A549 (cell line): ENCODE measurements around the gene CSNK1D. TPM values are rescaled to one million over a fixed set of nuclear protein-coding genes. Genes with fewer than 3 reads are reported as not detected.

Experiments
- ATAC-seq, 2 experiments: fragments of 200-7000 bp in 1 of 2; fragments of >200 bp in 1 of 2; cut with Nextera tagmentation in 1 of 2; cut with Tn5 transposase in 1 of 2; 3 replicates each; pipeline versions ENCODE4 v1.8.0 to v1.9.1; 2018 to 2020; ENCODE audit warnings: mild to moderate bottlenecking in 1 of 2, moderate library complexity in 1 of 2
- CTCF ChIA-PET: fragments of 300-600 bp; sonication (Branson Sonifier 250); formaldehyde crosslinking; extraction: SDS; loops from one replicate; lab custom pipeline; 2021; ENCODE audit warnings: antibody characterized with exemption, inconsistent platforms; lab: Yijun Ruan, JAX
- POLR2A ChIA-PET: fragments of 350-600 bp; formaldehyde crosslinking; extraction: SDS; loops from one replicate; lab custom pipeline; 2021; ENCODE audit warnings: antibody characterized with exemption, inconsistent platforms; lab: Yijun Ruan, JAX
- DNase-seq, 2 experiments: peaks; one replicate each; pipeline versions ENCODE4 v3.0.0 to v3.0.0-alpha.2; 2011 to 2016; ENCODE audit warnings: low read depth in 1 of 2, low spot score in 1 of 2
- FAIRE-seq: peaks from 2 replicates; lab custom pipeline; 2011; peaks lifted over from hg19 to GRCh38; lab: Jason Lieb, UNC
- H3K27ac ChIP-seq, 2 experiments: fragments of >200 bp; sonication (Bioruptor Twin); formaldehyde crosslinking; 3 replicates each; pipeline ENCODE4 v1.5.1; 2016 to 2017
- H3K4me1 ChIP-seq: fragments of >200 bp; sonication (Bioruptor Twin); formaldehyde crosslinking; 3 replicates; pipeline ENCODE4 v1.6.1; 2016
- H3K4me2 ChIP-seq: fragments of >200 bp; sonication (Bioruptor Twin); formaldehyde crosslinking; 3 replicates; pipeline ENCODE4 v1.6.1; 2016
- H3K4me3 ChIP-seq: fragments of >200 bp; sonication (Bioruptor Twin); formaldehyde crosslinking; 3 replicates; pipeline ENCODE4 v1.5.1; 2016
- H3K9me3 ChIP-seq: fragments of >200 bp; sonication (Bioruptor Twin); formaldehyde crosslinking; 3 replicates; pipeline ENCODE4 v1.6.1; 2016
- CBX2 ChIP-seq: fragments of 200-600 bp; sonication (generic); IDR thresholded peaks from 2 replicates; pipeline ENCODE4 v1.6.1; 2016; ENCODE audit warnings: low read depth, mild to moderate bottlenecking, borderline replicate concordance
- CBX8 ChIP-seq: fragments of 200-600 bp; sonication (generic); IDR thresholded peaks from 2 replicates; pipeline ENCODE4 v1.6.1; 2016
- E2F6 ChIP-seq: IDR thresholded peaks from 2 replicates; pipeline ENCODE4 v1.6.1; 2012; ENCODE audit warnings: low read depth, borderline replicate concordance
- EHF ChIP-seq: fragments of 250-450 bp; sonication (Bioruptor Pico); IDR thresholded peaks from 2 replicates; pipeline ENCODE4 v1.5.0; 2020; ENCODE audit warnings: mild to moderate bottlenecking
- ESRRA ChIP-seq: fragments of 150-350 bp; IDR thresholded peaks from 2 replicates; pipeline ENCODE4 v1.6.1; 2014; ENCODE audit warnings: mild to moderate bottlenecking, low read length, borderline replicate concordance
- FOSB ChIP-seq: fragments of 250-450 bp; sonication (Bioruptor Pico); IDR thresholded peaks from 2 replicates; pipeline ENCODE4 v1.5.0; 2020; ENCODE audit warnings: mild to moderate bottlenecking, moderate library complexity
- HDAC2 ChIP-seq: fragments of 200-600 bp; sonication (generic); IDR thresholded peaks from 2 replicates; pipeline ENCODE4 v1.6.1; 2016
- HES2 ChIP-seq: fragments of >200 bp; sonication (Bioruptor Twin); formaldehyde crosslinking; IDR thresholded peaks from 2 replicates; pipeline ENCODE4 v1.6.1; 2016
- HEYL ChIP-seq: fragments of 250-450 bp; sonication (Bioruptor Pico); IDR thresholded peaks from 2 replicates; pipeline ENCODE4 v1.8.0; 2021; ENCODE audit warnings: mild to moderate bottlenecking, moderate library complexity
- KDM1A ChIP-seq: fragments of 200-600 bp; sonication (generic); IDR thresholded peaks from 2 replicates; pipeline ENCODE4 v1.6.1; 2016; ENCODE audit warnings: low read depth, mild to moderate bottlenecking
- MAZ ChIP-seq: fragments of 150-350 bp; IDR thresholded peaks from 2 replicates; pipeline ENCODE4 v1.6.1; 2014; ENCODE audit warnings: antibody characterized with exemption, low read depth, low read length, borderline replicate concordance
- MYC ChIP-seq: IDR thresholded peaks from 2 replicates; pipeline ENCODE4 v1.6.1; 2012; ENCODE audit warnings: mild to moderate bottlenecking, inconsistent platforms, low read length, improper control_type of control experiment, borderline replicate concordance
- PBX3 ChIP-seq: IDR thresholded peaks from 2 replicates; pipeline ENCODE4 v1.6.1; 2012
- PHF8 ChIP-seq: fragments of 200-600 bp; sonication (generic); IDR thresholded peaks from 2 replicates; pipeline ENCODE4 v1.6.1; 2016; ENCODE audit warnings: low read depth, mild to moderate bottlenecking, antibody characterized with exemption, moderate library complexity, borderline replicate concordance
- REST ChIP-seq: fragments of 200-600 bp; sonication (generic); IDR thresholded peaks from 2 replicates; pipeline ENCODE4 v1.6.1; 2016; ENCODE audit warnings: antibody characterized with exemption, mild to moderate bottlenecking, moderate library complexity
- SMC3 ChIP-seq: fragments of >200 bp; sonication (Bioruptor Twin); formaldehyde crosslinking; IDR thresholded peaks from 3 replicates; pipeline ENCODE4 v1.6.1; 2018; ENCODE audit warnings: inconsistent platforms
- SREBF2 ChIP-seq: fragments of 450-650 bp; IDR thresholded peaks from 2 replicates; pipeline ENCODE4 v1.6.1; 2014; ENCODE audit warnings: mild to moderate bottlenecking, moderate library complexity
- TP53 ChIP-seq: fragments of 250-450 bp; sonication (Bioruptor Pico); IDR thresholded peaks from 2 replicates; pipeline ENCODE4 v1.5.0; 2021; ENCODE audit warnings: mild to moderate bottlenecking, moderate library complexity
- ZFP36 ChIP-seq: fragments of 450-650 bp; IDR thresholded peaks from 2 replicates; pipeline ENCODE4 v1.6.1; 2014; ENCODE audit warnings: borderline replicate concordance; ENCODE audit not compliant: partially characterized antibody
- ZNF302 ChIP-seq: fragments of 250-450 bp; sonication (Bioruptor Pico); IDR thresholded peaks from 2 replicates; pipeline ENCODE4 v1.9.0; 2021; ENCODE audit warnings: inconsistent platforms, mild to moderate bottlenecking, moderate library complexity
- WGBS: methylation state at CpG from one replicate; pipeline ENCODE4 v1.1.6; 2017; ENCODE audit errors: missing lambda C conversion rate; 5-methylcytosine and 5-hydroxymethylcytosine counted together
- polyA plus RNA-seq, 4 experiments: library from polyadenylated mRNA; depleted of rRNA in 3 of 4; stranded (reverse); fragments of >200 nt; fragmentation: RNase III in 1 of 4; extraction: RNeasy Plus Mini Kit Qiagen cat#74134 plus additional on column Dnase treatment in 1 of 4; gene quantifications; 2 replicates in 3 of 4; 3 replicates in 1 of 4; pipeline ENCODE4 v1.2.3, GENCODE V29; 2011 to 2017

The CSNK1D gene
- polyA plus RNA-seq, 2 of the 4 experiments (the other 2 are of a cell fraction) = 130 to 163 TPM

- 83% methylated on average over 12 of the region's 12 CpGs for WGBS
- no peaks in the 10 kb centered on the region for H3K9me3 ChIP-seq
- no peak overlapping the region; a peak in 1 of 6 replicates for H3K27ac ChIP-seq
- TF ChIP-seq FOSB (CRISPR knock-in tag) (no peak), PBX3 (no peak), EHF (CRISPR knock-in tag) (no peak), HDAC2 (no peak), ZNF302 (CRISPR knock-in tag) (no peak), SMC3 (no peak)
- FAIRE-seq (no peak), ATAC-seq (no peak), DNase-seq (no peak)
- H3K4me2 ChIP-seq = no peak overlapping the region
- no peak overlapping the region for H3K4me3 ChIP-seq
- CTCF ChIA-PET = interaction anchor here (1.2 kb wide), 1 partner anchor 43 kb away, joined by 3 read pairs; no protein-coding TSS in a partner anchor
- peaks cover 31% of the 10 kb centered on the region for H3K4me1 ChIP-seq
- POLR2A ChIA-PET = no interaction called here
Measured at GRCh38 chr17:82277851-82278250, 4.4 kb upstream of the CSNK1D start.

GRCh38 chr17:82276938-82277337, 3.4 kb upstream of the CSNK1D start:
- ATAC-seq (no peak), DNase-seq (no peak), FAIRE-seq (no peak)
- no peaks in the 10 kb centered on the region for H3K9me3 ChIP-seq
- CTCF ChIA-PET = interaction anchor here (1.2 kb wide), 1 partner anchor 44 kb away, joined by 3 read pairs; no protein-coding TSS in a partner anchor
- no peak overlapping the region for H3K4me3 ChIP-seq
- TF ChIP-seq SREBF2 (no peak), TP53 (CRISPR knock-in tag) (no peak), MYC (no peak), CBX8 (no peak)
- POLR2A ChIA-PET = no interaction called here
- 0 out of 6 replicates have a peak overlapping the region, but pooled peaks of 1 of the 2 experiments have one; percentile 5 for H3K27ac ChIP-seq
- 75% methylated on average over 5 of the region's 5 CpGs for WGBS
- no peak overlapping the region for H3K4me2 ChIP-seq
- peaks cover 26% of the 10 kb centered on the region for H3K4me1 ChIP-seq

GRCh38 chr17:82275326-82275725, 1.8 kb upstream of the CSNK1D start:
- TF ChIP-seq E2F6 = no peak
- no peak for TF ChIP-seq HEYL
- TF ChIP-seq KDM1A = no peak
- no peak for TF ChIP-seq ZFP36
- no peak for TF ChIP-seq FOSB (CRISPR knock-in tag)
- TF ChIP-seq CBX2 = no peak
- no peak for TF ChIP-seq REST
- TF ChIP-seq SREBF2 = no peak
- no peak for TF ChIP-seq MAZ
- no peak for TF ChIP-seq HES2
- no peak for TF ChIP-seq ESRRA
- no peak for TF ChIP-seq PHF8
- TF ChIP-seq, all 56 proteins: peak for 0
- POLR2A ChIA-PET = interaction anchor here (1.2 to 3.0 kb wide), 3 partner anchors 8 to 17 kb away, joined by 4 to 16 read pairs (median 4); no protein-coding TSS in a partner anchor
- Histone ChIP-seq H3K4me2 (no peak overlapping the region), H3K4me3 (no peak overlapping the region), H3K4me1 (peaks cover 29% of the 10 kb centered on the region), H3K27ac (no peak overlapping the region), H3K9me3 (no peaks in the 10 kb centered on the region)
- 84% methylated on average over 14 of the region's 14 CpGs for WGBS
- FAIRE-seq (no peak), ATAC-seq (no peak), DNase-seq (no peak)
- CTCF ChIA-PET = interaction anchor here (0.9 to 2.5 kb wide), 8 partner anchors 8 to 46 kb away, joined by 3 to 19 read pairs (median 3); no protein-coding TSS in a partner anchor
